KOPT-K1 (cell line): ENCODE results near the gene FASN.

ENCODE experiments used
- H3K27ac ChIP-seq: fragments of 200-600 bp; sonication (generic); 2 replicates; pipeline ENCODE4 v1.5.1; 2016; ENCODE audit warnings: antibody characterized with exemption, mild to moderate bottlenecking, low read depth, low read length; ENCODE audit not compliant: poor library complexity, severe bottlenecking
- H3K36me3 ChIP-seq: fragments of 200-600 bp; sonication (generic); 2 replicates; pipeline ENCODE4 v1.5.1; 2017; ENCODE audit warnings: antibody characterized with exemption, mild to moderate bottlenecking, low read length, moderate library complexity; ENCODE audit not compliant: insufficient read depth
- H3K9me3 ChIP-seq: fragments of 200-600 bp; sonication (generic); 2 replicates; pipeline ENCODE4 v1.5.1; 2017; ENCODE audit warnings: antibody characterized with exemption, low read length, mild to moderate bottlenecking; ENCODE audit not compliant: insufficient read depth, poor library complexity, severe bottlenecking

FASN gene

GRCh38 chr17:82098939-82099763 is 1.1 kb upstream of the FASN start:
- Histone ChIP-seq H3K27ac (peak overlapping the region; percentile 95), H3K9me3 (no peaks in the 10 kb centered on the region), H3K36me3 (peaks cover 29% of the 10 kb centered on the region)

GRCh38 chr17:82097919-82098168 is 192 bp downstream of the FASN start:
- peak overlapping the region; percentile 95 for H3K27ac ChIP-seq

GRCh38 chr17:82097184-82097918 is 685 bp downstream of the FASN start:
- peaks cover 47% of the 10 kb centered on the region for H3K36me3 ChIP-seq
- H3K27ac ChIP-seq, result peak overlapping the region; percentile 95
- H3K9me3 ChIP-seq, result no peaks in the 10 kb centered on the region

More at GRCh38 chr17:82097919-82098168, 192 bp downstream of the FASN start:
- H3K9me3 ChIP-seq, result no peaks in the 10 kb centered on the region
- H3K36me3 ChIP-seq, result peaks cover 42% of the 10 kb centered on the region

GRCh38 chr17:82096709-82097183 is 1.3 kb downstream of the FASN start:
- Histone ChIP-seq H3K36me3 (peaks cover 53% of the 10 kb centered on the region), H3K27ac (peak overlapping the region; percentile 95), H3K9me3 (no peaks in the 10 kb centered on the region)

GRCh38 chr17:82095777-82096708 is 2.0 kb downstream of the FASN start:
- H3K27ac ChIP-seq, result peak overlapping the region; percentile 95
- H3K36me3 ChIP-seq, result peaks cover 60% of the 10 kb centered on the region
- H3K9me3 ChIP-seq, result no peaks in the 10 kb centered on the region

- Histone ChIP-seq H3K9me3 (no peaks in the 10 kb centered on the region), H3K36me3 (peaks cover 69% of the 10 kb centered on the region), H3K27ac (no peak overlapping the region)
Observed at GRCh38 chr17:82094931-82095776, 2.9 kb downstream of the FASN start.

- no peak overlapping the region for H3K27ac ChIP-seq
- no peaks in the 10 kb centered on the region for H3K9me3 ChIP-seq
- peaks cover 89% of the 10 kb centered on the region for H3K36me3 ChIP-seq
Observed at GRCh38 chr17:82092995-82093751, 4.9 kb downstream of the FASN start.

GRCh38 chr17:82092628-82092994 is 5.4 kb downstream of the FASN start:
- peaks cover 94% of the 10 kb centered on the region for H3K36me3 ChIP-seq
- no peaks in the 10 kb centered on the region for H3K9me3 ChIP-seq
- H3K27ac ChIP-seq, result no peak overlapping the region

GRCh38 chr17:82092094-82092586 is 5.9 kb downstream of the FASN start:
- H3K27ac ChIP-seq, result no peak overlapping the region
- H3K9me3 ChIP-seq, result no peaks in the 10 kb centered on the region
- peaks cover 98% of the 10 kb centered on the region for H3K36me3 ChIP-seq

- no peak overlapping the region for H3K27ac ChIP-seq
- H3K9me3 ChIP-seq, result no peaks in the 10 kb centered on the region
- peaks cover 98% of the 10 kb centered on the region for H3K36me3 ChIP-seq
Observed at GRCh38 chr17:82091264-82092066, 6.6 kb downstream of the FASN start.

- Histone ChIP-seq H3K36me3 (peaks cover 98% of the 10 kb centered on the region), H3K9me3 (no peaks in the 10 kb centered on the region), H3K27ac (no peak overlapping the region)
Observed at GRCh38 chr17:82090549-82091263, 7.3 kb downstream of the FASN start.

- H3K36me3 ChIP-seq, result peaks cover 98% of the 10 kb centered on the region
- no peak overlapping the region for H3K27ac ChIP-seq
- H3K9me3 ChIP-seq, result no peaks in the 10 kb centered on the region
Observed at GRCh38 chr17:82089723-82090548, 8.1 kb downstream of the FASN start.
